Measurements from ENCODE around the gene TAF1. TPM values are rescaled to one million over a fixed set of nuclear protein-coding genes. Genes with fewer than 3 reads are reported as not detected.

The TAF1 gene
- total and polyA plus RNA-seq, 2 of the 13 experiments (the other 11 are each of a cell fraction or from before 2014, with no cell fraction given) = 8.1 to 17.7 TPM

DNA sequence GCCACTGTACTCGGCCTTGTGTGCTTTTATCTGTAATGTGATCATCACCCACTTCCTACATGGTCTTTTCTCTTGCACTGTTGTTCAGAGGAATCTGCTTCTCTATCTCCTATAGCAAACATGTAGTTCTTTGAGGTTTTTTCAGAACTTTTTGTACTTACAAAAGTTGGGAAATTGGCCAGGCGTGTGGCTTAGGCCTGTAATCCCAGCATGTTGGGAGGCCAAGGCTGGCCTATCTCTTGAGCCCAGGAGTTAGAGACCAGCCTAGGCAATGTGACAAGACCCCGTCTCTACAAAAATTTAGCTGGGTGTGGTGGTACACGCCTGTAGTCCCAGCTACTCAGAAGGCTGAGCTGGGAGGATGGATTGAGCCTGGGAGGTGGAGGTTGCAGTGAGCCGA, 30.4 kb downstream of the TAF1 start:
- FAIRE-seq (no peak), DNase-seq (ENCODE audit: low spot score) (no peak), ATAC-seq (no peak)
- BruUV-seq (replicated peaks) = no TSS peak
- Histone ChIP-seq H3K27me3 (ENCODE audit: control insufficient read depth in 1 of 2, insufficient read depth in 2 of 2, low read length in 2 of 2) (no peaks in the 10 kb centered on the region), H3K4me1 (ENCODE audit: insufficient read depth, low read length) (peaks cover 32% of the 10 kb centered on the region), H3K4me2 (ENCODE audit: low read depth, low read length) (no peak overlapping the region), H2AFZ (ENCODE audit: low read length) (no peak overlapping the region), H3K9me3 (ENCODE audit: low read length) (no peaks in the 10 kb centered on the region), H3K9ac (ENCODE audit: insufficient read depth, low read depth, low read length) (no peak overlapping the region), H3K27ac (ENCODE audit: extremely low read length, insufficient read depth, low read length) (no peak overlapping the region), H3K79me2 (ENCODE audit: insufficient read depth, low read length) (no peaks in the 10 kb centered on the region), H4K20me1 (ENCODE audit: insufficient read depth, low read length) (no peaks in the 10 kb centered on the region), H3K36me3 (replicated peaks in 1 of 2; ENCODE audit: control insufficient read depth in 1 of 2, insufficient read depth in 2 of 2, low read length in 2 of 2) (peaks cover 7 to 46% of the 10 kb centered on the region in 2 experiments; a peak in 4 of 5 replicates), H3K4me3 (replicated peaks in 1 of 3; ENCODE audit: insufficient read depth in 1 of 3, low read depth in 2 of 3, low read length in 3 of 3) (no peak overlapping the region)
- POLR2A ChIA-PET = no interaction called here
- CTCF ChIA-PET (ENCODE audit: low intra/inter-chr PET ratio, low total read pairs) = no interaction called here
- 97% methylated on average over 3 of the region's 5 CpGs for WGBS (ENCODE audit: low lambda C conversion rate)
- intact Hi-C loops (cut with micrococcal nuclease; ENCODE audit: unreplicated experiment) = no loop called here
- in situ Hi-C loops (cut with HindIII; ENCODE audit: extremely low pct_ligation_motif_present, low pct_unique_long_range_greater_than_20kb) = no loop called here
- TF ChIP-seq ZSCAN31 (CRISPR knock-in tag; IDR thresholded peaks at IDR 0.05; ENCODE audit: low read depth) = no peak
- TF ChIP-seq, protein P1, sequence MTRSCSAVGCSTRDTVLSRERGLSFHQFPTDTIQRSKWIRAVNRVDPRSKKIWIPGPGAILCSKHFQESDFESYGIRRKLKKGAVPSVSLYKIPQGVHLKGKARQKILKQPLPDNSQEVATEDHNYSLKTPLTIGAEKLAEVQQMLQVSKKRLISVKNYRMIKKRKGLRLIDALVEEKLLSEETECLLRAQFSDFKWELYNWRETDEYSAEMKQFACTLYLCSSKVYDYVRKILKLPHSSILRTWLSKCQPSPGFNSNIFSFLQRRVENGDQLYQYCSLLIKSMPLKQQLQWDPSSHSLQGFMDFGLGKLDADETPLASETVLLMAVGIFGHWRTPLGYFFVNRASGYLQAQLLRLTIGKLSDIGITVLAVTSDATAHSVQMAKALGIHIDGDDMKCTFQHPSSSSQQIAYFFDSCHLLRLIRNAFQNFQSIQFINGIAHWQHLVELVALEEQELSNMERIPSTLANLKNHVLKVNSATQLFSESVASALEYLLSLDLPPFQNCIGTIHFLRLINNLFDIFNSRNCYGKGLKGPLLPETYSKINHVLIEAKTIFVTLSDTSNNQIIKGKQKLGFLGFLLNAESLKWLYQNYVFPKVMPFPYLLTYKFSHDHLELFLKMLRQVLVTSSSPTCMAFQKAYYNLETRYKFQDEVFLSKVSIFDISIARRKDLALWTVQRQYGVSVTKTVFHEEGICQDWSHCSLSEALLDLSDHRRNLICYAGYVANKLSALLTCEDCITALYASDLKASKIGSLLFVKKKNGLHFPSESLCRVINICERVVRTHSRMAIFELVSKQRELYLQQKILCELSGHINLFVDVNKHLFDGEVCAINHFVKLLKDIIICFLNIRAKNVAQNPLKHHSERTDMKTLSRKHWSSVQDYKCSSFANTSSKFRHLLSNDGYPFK (CRISPR knock-in tag; IDR thresholded peaks at IDR 0.05; ENCODE audit: borderline replicate concordance) = no peak
- no peak for TF ChIP-seq PAF1 (CRISPR knock-in tag; IDR thresholded peaks at IDR 0.05)
- TF ChIP-seq, protein P2, sequence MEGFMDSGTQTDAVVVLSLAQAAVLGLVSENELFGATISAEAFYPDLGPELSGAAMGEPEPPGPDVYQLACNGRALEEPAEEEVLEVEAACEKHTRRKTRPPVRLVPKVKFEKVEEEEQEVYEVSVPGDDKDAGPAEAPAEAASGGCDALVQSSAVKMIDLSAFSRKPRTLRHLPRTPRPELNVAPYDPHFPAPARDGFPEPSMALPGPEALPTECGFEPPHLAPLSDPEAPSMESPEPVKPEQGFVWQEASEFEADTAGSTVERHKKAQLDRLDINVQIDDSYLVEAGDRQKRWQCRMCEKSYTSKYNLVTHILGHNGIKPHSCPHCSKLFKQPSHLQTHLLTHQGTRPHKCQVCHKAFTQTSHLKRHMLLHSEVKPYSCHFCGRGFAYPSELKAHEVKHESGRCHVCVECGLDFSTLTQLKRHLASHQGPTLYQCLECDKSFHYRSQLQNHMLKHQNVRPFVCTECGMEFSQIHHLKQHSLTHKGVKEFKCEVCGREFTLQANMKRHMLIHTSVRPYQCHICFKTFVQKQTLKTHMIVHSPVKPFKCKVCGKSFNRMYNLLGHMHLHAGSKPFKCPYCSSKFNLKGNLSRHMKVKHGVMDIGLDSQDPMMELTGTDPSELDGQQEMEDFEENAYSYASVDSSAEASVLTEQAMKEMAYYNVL (CRISPR knock-in tag; IDR thresholded peaks at IDR 0.05; ENCODE audit: borderline replicate concordance) = no peak
- TF ChIP-seq, protein P3, sequence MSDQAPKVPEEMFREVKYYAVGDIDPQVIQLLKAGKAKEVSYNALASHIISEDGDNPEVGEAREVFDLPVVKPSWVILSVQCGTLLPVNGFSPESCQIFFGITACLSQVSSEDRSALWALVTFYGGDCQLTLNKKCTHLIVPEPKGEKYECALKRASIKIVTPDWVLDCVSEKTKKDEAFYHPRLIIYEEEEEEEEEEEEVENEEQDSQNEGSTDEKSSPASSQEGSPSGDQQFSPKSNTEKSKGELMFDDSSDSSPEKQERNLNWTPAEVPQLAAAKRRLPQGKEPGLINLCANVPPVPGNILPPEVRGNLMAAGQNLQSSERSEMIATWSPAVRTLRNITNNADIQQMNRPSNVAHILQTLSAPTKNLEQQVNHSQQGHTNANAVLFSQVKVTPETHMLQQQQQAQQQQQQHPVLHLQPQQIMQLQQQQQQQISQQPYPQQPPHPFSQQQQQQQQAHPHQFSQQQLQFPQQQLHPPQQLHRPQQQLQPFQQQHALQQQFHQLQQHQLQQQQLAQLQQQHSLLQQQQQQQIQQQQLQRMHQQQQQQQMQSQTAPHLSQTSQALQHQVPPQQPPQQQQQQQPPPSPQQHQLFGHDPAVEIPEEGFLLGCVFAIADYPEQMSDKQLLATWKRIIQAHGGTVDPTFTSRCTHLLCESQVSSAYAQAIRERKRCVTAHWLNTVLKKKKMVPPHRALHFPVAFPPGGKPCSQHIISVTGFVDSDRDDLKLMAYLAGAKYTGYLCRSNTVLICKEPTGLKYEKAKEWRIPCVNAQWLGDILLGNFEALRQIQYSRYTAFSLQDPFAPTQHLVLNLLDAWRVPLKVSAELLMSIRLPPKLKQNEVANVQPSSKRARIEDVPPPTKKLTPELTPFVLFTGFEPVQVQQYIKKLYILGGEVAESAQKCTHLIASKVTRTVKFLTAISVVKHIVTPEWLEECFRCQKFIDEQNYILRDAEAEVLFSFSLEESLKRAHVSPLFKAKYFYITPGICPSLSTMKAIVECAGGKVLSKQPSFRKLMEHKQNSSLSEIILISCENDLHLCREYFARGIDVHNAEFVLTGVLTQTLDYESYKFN (CRISPR knock-in tag; conservative IDR thresholded peaks at IDR 0.05) = no peak

Measured in HepG2 (cell line).